CD4-positive, CD25-positive, alpha-beta regulatory T cell (primary cell): Measurements from ENCODE around the gene CPPED1. TPM values are rescaled to one million over a fixed set of nuclear protein-coding genes. Genes with fewer than 3 reads are reported as not detected.

ENCODE experiments used
- ATAC-seq, 2 donors: fragments of 150-1000 bp; cut with Tn5 transposase; one replicate each; pipeline ENCODE4 v1.10.0; 2021; ENCODE audit warnings: low read depth in 2 of 2, moderate number of reproducible peaks in 2 of 2, moderate library complexity in 1 of 2
- DNase-seq, 3 donors: peaks; one replicate each; pipeline versions ENCODE4 v3.0.0 to v3.0.0-alpha.2; 2012 to 2022; ENCODE audit warnings: mixed read lengths in 1 of 3
- H3K27ac ChIP-seq: one replicate; pipeline ENCODE4 v1.7.0; 2013; ENCODE audit warnings: mild to moderate bottlenecking, low read length; ENCODE audit not compliant: insufficient read depth, poor library complexity, severe bottlenecking
- H3K27me3 ChIP-seq: one replicate; pipeline ENCODE4 v1.7.0; 2013; ENCODE audit warnings: low read length; ENCODE audit not compliant: control insufficient read depth, insufficient read depth
- H3K36me3 ChIP-seq: one replicate; pipeline ENCODE4 v1.7.0; 2013; ENCODE audit warnings: mild to moderate bottlenecking, low read length, moderate library complexity; ENCODE audit not compliant: control insufficient read depth, insufficient read depth
- H3K4me1 ChIP-seq: 2 replicates; pipeline ENCODE4 v1.7.0; 2013; ENCODE audit warnings: mild to moderate bottlenecking, low read length; ENCODE audit not compliant: insufficient read depth, control insufficient read depth, poor library complexity, severe bottlenecking
- H3K4me3 ChIP-seq: one replicate; pipeline ENCODE4 v1.7.0; 2013; ENCODE audit warnings: low read depth, mild to moderate bottlenecking, low read length, moderate library complexity
- H3K9me3 ChIP-seq, 2 experiments: 1 replicate in 1 of 2; 2 replicates in 1 of 2; pipeline ENCODE4 v1.7.0; 2013; ENCODE audit warnings: low read length in 2 of 2, mild to moderate bottlenecking in 1 of 2, moderate library complexity in 1 of 2; ENCODE audit not compliant: control insufficient read depth in 2 of 2
- H3K27ac Mint-ChIP-seq, 3 donors: one replicate each; pipeline ENCODE4 v1.8.0; 2020 to 2022; ENCODE audit warnings: mild to moderate bottlenecking in 3 of 3, mixed read lengths in 3 of 3, moderate library complexity in 2 of 3
- H3K27me3 Mint-ChIP-seq: one replicate; pipeline ENCODE4 v1.8.0; 2022; ENCODE audit warnings: mild to moderate bottlenecking, mixed read lengths
- H3K36me3 Mint-ChIP-seq: one replicate; pipeline ENCODE4 v1.8.0; 2020; ENCODE audit warnings: mixed read lengths
- H3K4me1 Mint-ChIP-seq, 4 donors: one replicate each; pipeline ENCODE4 v1.8.0; 2020 to 2022; ENCODE audit warnings: mixed read lengths in 4 of 4, mild to moderate bottlenecking in 1 of 4
- H3K4me3 Mint-ChIP-seq, 4 donors: one replicate each; pipeline ENCODE4 v1.8.0; 2020 to 2022; ENCODE audit warnings: mild to moderate bottlenecking in 4 of 4, mixed read lengths in 4 of 4, moderate library complexity in 3 of 4
- H3K9me3 Mint-ChIP-seq, 7 donors: one replicate each; pipeline ENCODE4 v1.8.0; 2020 to 2022; ENCODE audit warnings: mixed read lengths in 7 of 7, mild to moderate bottlenecking in 3 of 7, moderate library complexity in 2 of 7
- polyA plus RNA-seq, 4 donors: library from polyadenylated mRNA; unstranded; fragments of 300-500 nt; fragmentation: Illumina TruSeq; gene quantifications; one replicate each; pipeline ENCODE4 v1.2.3, GENCODE V29; 2021
- total RNA-seq: library from RNA; stranded (reverse); gene quantifications from one replicate; pipeline ENCODE4 v1.2.3, GENCODE V29; 2022

Gene CPPED1
- total and polyA plus RNA-seq, 5 donors from 2014 or later, result 8.3 to 18.2 (median 10.1) TPM

- H3K36me3 ChIP-seq, result no peaks in the 10 kb centered on the region
- peaks cover 0 to 41% (median 11%) of the 10 kb centered on the region in 7 donors for H3K9me3 Mint-ChIP-seq
- H3K27me3 Mint-ChIP-seq, result no peaks in the 10 kb centered on the region
These were observed 135.8 kb downstream of the CPPED1 start for GRCh38 chr16:12667909-12668308.

GRCh38 chr16:12664164-12664733 lies 139.4 kb downstream of the CPPED1 start:
- Histone ChIP-seq H3K27me3 (no peaks in the 10 kb centered on the region), H3K27ac (no peak overlapping the region), H3K9me3 (peaks cover 13 to 16% of the 10 kb centered on the region in 2 experiments), H3K4me3 (no peak overlapping the region), H3K4me1 (no peaks in the 10 kb centered on the region), H3K36me3 (no peaks in the 10 kb centered on the region)
- Mint-ChIP-seq H3K4me3 (peak overlapping the region in 1 of 4 donors; percentile 2), H3K36me3 (peaks cover 23% of the 10 kb centered on the region), H3K9me3 (peaks cover 0 to 32% (median 13%) of the 10 kb centered on the region in 7 donors), H3K4me1 (peaks cover 0 to 2% (median 0%) of the 10 kb centered on the region in 4 donors), H3K27ac (no peak overlapping the region), H3K27me3 (no peaks in the 10 kb centered on the region)
- ATAC-seq, result no peak
- DNase-seq, result no peak

More at GRCh38 chr16:12667909-12668308, 135.8 kb downstream of the CPPED1 start:
- H3K36me3 Mint-ChIP-seq, result peaks cover 31% of the 10 kb centered on the region
- ATAC-seq (no peak), DNase-seq (no peak)
- peaks cover 0 to 2% (median 0%) of the 10 kb centered on the region in 4 donors for H3K4me1 Mint-ChIP-seq
- no peak overlapping the region for H3K27ac Mint-ChIP-seq
- no peak overlapping the region for H3K27ac ChIP-seq
- H3K4me1 ChIP-seq, result no peaks in the 10 kb centered on the region
- H3K4me3 Mint-ChIP-seq, result no peak overlapping the region
- no peak overlapping the region for H3K4me3 ChIP-seq
- H3K27me3 ChIP-seq, result no peaks in the 10 kb centered on the region
- H3K9me3 ChIP-seq, result peaks cover 13 to 16% of the 10 kb centered on the region in 2 experiments

GRCh38 chr16:12661656-12662172 lies 142.0 kb downstream of the CPPED1 start:
- Histone ChIP-seq H3K4me3 (no peak overlapping the region), H3K27me3 (no peaks in the 10 kb centered on the region), H3K36me3 (no peaks in the 10 kb centered on the region), H3K9me3 (peaks cover 0 to 4% of the 10 kb centered on the region in 2 experiments), H3K27ac (no peak overlapping the region), H3K4me1 (no peaks in the 10 kb centered on the region)
- Mint-ChIP-seq H3K4me3 (no peak overlapping the region), H3K27me3 (no peaks in the 10 kb centered on the region), H3K4me1 (peaks cover 0 to 2% (median 0%) of the 10 kb centered on the region in 4 donors), H3K27ac (no peak overlapping the region), H3K9me3 (peaks cover 0 to 22% (median 6%) of the 10 kb centered on the region in 7 donors), H3K36me3 (peaks cover 12% of the 10 kb centered on the region)
- DNase-seq (peak in 1 of 3 donors; percentile 28), ATAC-seq (no peak)

GRCh38 chr16:12659871-12660270 lies 143.8 kb downstream of the CPPED1 start:
- peaks cover 0 to 15% (median 5%) of the 10 kb centered on the region in 7 donors for H3K9me3 Mint-ChIP-seq
- H3K36me3 Mint-ChIP-seq, result peaks cover 12% of the 10 kb centered on the region
- Histone ChIP-seq H3K4me1 (no peaks in the 10 kb centered on the region), H3K4me3 (no peak overlapping the region), H3K27ac (no peak overlapping the region), H3K36me3 (no peaks in the 10 kb centered on the region), H3K27me3 (no peaks in the 10 kb centered on the region), H3K9me3 (peaks cover 0 to 4% of the 10 kb centered on the region in 2 experiments)
- no peaks in the 10 kb centered on the region for H3K4me1 Mint-ChIP-seq
- no peak overlapping the region for H3K4me3 Mint-ChIP-seq
- H3K27ac Mint-ChIP-seq, result no peak overlapping the region
- peaks cover 5% of the 10 kb centered on the region for H3K27me3 Mint-ChIP-seq
- ATAC-seq (no peak), DNase-seq (no peak)

GRCh38 chr16:12658506-12658905 lies 145.2 kb downstream of the CPPED1 start:
- DNase-seq, result no peak
- H3K4me1 ChIP-seq, result no peaks in the 10 kb centered on the region

GRCh38 chr16:12655537-12655936 lies 148.2 kb downstream of the CPPED1 start:
- Histone ChIP-seq H3K4me1 (no peaks in the 10 kb centered on the region), H3K27me3 (no peaks in the 10 kb centered on the region), H3K36me3 (no peaks in the 10 kb centered on the region), H3K9me3 (peaks cover 0 to 4% of the 10 kb centered on the region in 2 experiments), H3K4me3 (no peak overlapping the region), H3K27ac (no peak overlapping the region)
- Mint-ChIP-seq H3K36me3 (peaks cover 3% of the 10 kb centered on the region), H3K9me3 (peaks cover 0 to 10% (median 3%) of the 10 kb centered on the region in 7 donors), H3K27me3 (peaks cover 12% of the 10 kb centered on the region), H3K27ac (no peak overlapping the region), H3K4me1 (no peaks in the 10 kb centered on the region), H3K4me3 (no peak overlapping the region)
- no peak for ATAC-seq
- DNase-seq, result no peak

More at GRCh38 chr16:12658506-12658905, 145.2 kb downstream of the CPPED1 start:
- Mint-ChIP-seq H3K27me3 (peaks cover 8% of the 10 kb centered on the region), H3K4me1 (no peaks in the 10 kb centered on the region), H3K9me3 (peaks cover 0 to 12% (median 5%) of the 10 kb centered on the region in 7 donors), H3K36me3 (peaks cover 7% of the 10 kb centered on the region), H3K4me3 (no peak overlapping the region), H3K27ac (no peak overlapping the region)
- no peak overlapping the region for H3K4me3 ChIP-seq
- no peak for ATAC-seq
- no peak overlapping the region for H3K27ac ChIP-seq
- no peaks in the 10 kb centered on the region for H3K27me3 ChIP-seq
- H3K36me3 ChIP-seq, result no peaks in the 10 kb centered on the region
- H3K9me3 ChIP-seq, result peaks cover 0 to 4% of the 10 kb centered on the region in 2 experiments

GRCh38 chr16:12653820-12654392 lies 149.8 kb downstream of the CPPED1 start:
- Histone ChIP-seq H3K27ac (no peak overlapping the region), H3K9me3 (peaks cover 0 to 4% of the 10 kb centered on the region in 2 experiments), H3K4me3 (no peak overlapping the region), H3K36me3 (no peaks in the 10 kb centered on the region), H3K4me1 (no peaks in the 10 kb centered on the region), H3K27me3 (no peaks in the 10 kb centered on the region)
- ATAC-seq, result no peak
- H3K27me3 Mint-ChIP-seq, result peaks cover 12% of the 10 kb centered on the region
- H3K9me3 Mint-ChIP-seq, result peaks cover 0 to 8% (median 3%) of the 10 kb centered on the region in 7 donors
- no peak overlapping the region for H3K4me3 Mint-ChIP-seq
- H3K4me1 Mint-ChIP-seq, result no peaks in the 10 kb centered on the region
- H3K36me3 Mint-ChIP-seq, result peaks cover 3% of the 10 kb centered on the region
- H3K27ac Mint-ChIP-seq, result no peak overlapping the region
- no peak for DNase-seq
